PC-9 (cell line): ENCODE data around the gene GALNT2.

Source experiments
- EZH2 ChIP-seq: fragments of 200-600 bp; sonication (generic); IDR thresholded peaks from 2 replicates; pipeline ENCODE4 v1.8.0; 2017; ENCODE audit warnings: antibody characterized with exemption, low read depth
- TF ChIP-seq, protein P1 (sequence below): fragments of 200-600 bp; sonication (generic); conservative IDR thresholded peaks from 2 replicates; pipeline ENCODE4 v1.6.1; 2017; ENCODE audit warnings: mixed run types, antibody characterized with exemption, mild to moderate bottlenecking, moderate library complexity

DNA sequence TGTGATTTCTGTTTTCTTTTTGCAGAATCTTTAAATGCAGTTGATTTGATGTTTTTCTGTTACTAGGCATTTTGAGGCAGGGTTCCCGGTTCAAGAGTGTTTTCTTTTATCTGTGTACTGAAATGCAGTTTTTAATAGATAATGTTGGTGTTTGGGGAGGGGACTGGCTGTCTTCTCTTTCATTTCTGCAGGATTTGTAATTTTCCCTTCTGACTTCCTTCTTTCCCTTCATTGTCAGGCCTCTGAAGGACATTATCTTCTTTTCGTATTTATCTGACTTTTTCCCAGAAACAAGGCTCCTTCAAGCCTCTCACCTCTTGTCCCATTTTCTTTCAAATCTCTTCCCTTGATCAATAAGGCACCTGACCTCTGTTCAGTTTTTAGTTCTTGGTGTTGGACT, 1.5 kb upstream of the GALNT2 start:
- TF ChIP-seq, protein P1, sequence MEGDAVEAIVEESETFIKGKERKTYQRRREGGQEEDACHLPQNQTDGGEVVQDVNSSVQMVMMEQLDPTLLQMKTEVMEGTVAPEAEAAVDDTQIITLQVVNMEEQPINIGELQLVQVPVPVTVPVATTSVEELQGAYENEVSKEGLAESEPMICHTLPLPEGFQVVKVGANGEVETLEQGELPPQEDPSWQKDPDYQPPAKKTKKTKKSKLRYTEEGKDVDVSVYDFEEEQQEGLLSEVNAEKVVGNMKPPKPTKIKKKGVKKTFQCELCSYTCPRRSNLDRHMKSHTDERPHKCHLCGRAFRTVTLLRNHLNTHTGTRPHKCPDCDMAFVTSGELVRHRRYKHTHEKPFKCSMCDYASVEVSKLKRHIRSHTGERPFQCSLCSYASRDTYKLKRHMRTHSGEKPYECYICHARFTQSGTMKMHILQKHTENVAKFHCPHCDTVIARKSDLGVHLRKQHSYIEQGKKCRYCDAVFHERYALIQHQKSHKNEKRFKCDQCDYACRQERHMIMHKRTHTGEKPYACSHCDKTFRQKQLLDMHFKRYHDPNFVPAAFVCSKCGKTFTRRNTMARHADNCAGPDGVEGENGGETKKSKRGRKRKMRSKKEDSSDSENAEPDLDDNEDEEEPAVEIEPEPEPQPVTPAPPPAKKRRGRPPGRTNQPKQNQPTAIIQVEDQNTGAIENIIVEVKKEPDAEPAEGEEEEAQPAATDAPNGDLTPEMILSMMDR: no peak
- TF ChIP-seq EZH2: no peak
